ENCODE results near the gene RAPGEF5.
A peak's percentile ranks its signal among the peaks of the same experiment; 100 is the strongest.

The RAPGEF5 gene

GRCh38 chr7:22152690-22153089 lies 204.3 kb downstream of the RAPGEF5 start:
- DNase-seq (ENCODE audit: low spot score), result no peak

DNA sequence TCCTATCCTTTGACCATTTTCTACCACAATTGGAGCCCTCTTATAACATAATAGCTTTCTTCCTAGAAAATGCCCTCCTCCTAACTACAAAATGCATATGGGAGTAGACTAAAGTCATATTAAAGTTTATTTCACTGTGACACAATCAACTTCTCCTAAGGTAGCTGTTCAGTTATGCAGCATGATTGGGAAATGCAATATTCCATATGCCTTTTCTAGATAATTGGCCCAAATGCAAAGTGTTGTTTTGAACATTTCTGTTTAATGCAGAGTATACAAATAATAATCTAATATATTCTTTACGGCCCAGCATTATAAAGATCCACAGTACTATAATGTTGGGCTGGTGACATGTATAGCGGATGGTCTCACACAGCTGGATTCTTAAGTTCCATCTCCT lies 205.1 kb downstream of the RAPGEF5 start:
- no peak for DNase-seq (ENCODE audit: low spot score)

GRCh38 chr7:22150221-22150620 lies 206.7 kb downstream of the RAPGEF5 start:
- no peak for DNase-seq (ENCODE audit: low spot score)

GRCh38 chr7:22147868-22148267 lies 209.1 kb downstream of the RAPGEF5 start:
- DNase-seq (ENCODE audit: low spot score), result no peak

DNA sequence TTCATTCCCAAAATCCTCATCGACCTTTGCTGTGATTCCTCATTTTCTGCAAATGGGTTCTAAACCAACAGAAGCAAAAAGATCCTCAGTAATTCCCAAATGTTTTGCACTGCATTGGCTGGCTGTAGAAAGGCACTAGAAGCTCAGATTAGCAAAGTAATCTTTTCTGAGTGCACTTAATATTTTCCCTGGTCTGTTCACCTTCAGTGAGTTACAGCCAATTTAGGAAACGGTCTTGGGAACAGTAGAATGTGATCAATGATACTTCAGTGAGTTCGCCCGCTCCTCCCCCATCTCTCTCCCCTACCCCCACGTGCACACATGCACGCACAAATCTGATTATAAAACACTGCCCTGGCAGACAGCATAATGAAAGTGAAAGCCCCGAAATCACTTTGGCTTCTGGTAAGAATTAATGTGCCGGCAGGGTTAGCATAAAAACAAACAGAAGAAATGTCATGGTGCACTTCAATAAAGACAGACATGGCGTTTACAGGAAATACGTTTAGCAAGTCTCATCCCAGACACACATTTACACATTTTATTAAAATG lies 209.9 kb downstream of the RAPGEF5 start:
- DNase-seq (ENCODE audit: low spot score), result no peak

- DNase-seq (ENCODE audit: low spot score), result no peak
These were observed 212.0 kb downstream of the RAPGEF5 start for GRCh38 chr7:22144950-22145349.

DNA sequence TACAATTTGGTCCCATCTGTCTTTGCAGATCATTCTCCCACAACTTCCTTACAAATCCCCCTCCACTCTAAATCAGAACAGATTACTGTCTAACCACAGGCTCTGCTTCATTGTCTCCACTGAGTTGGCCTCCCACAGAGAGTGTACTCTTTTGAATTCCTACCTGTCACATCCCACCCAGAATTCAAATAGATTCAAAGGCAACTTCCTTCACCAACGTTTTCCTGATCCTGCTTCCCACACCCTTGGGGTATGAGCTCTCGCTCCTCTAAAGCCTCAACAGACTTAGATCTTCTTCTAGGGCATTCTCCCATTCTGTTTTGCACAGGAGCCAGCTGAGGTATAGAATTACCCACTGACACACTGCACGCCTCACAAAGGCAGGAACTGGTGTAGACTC lies 213.5 kb downstream of the RAPGEF5 start:
- DNase-seq (ENCODE audit: low spot score), result no peak

GRCh38 chr7:22142572-22142971 lies 214.4 kb downstream of the RAPGEF5 start:
- peak; percentile 64 for DNase-seq (ENCODE audit: low spot score)

DNA sequence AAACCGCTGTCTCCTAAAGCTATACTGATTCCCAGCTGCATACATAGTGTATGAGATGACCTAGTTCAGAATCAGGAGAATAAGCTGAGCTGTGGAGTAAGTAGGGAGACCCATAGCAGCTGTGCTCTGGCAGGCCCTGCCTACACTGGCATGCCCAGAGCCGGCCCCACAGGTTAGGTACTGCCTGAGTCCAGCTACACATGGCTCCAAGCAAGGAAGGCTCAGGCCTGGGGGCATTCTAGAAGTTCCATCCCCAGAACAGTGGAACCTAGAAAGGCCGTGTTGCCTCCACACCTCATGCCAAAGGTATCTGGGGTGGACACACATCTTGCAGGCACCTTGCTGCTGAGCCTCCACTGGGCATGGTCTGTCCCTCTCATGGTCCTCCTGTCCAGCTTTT lies 215.6 kb downstream of the RAPGEF5 start:
- no peak for DNase-seq (ENCODE audit: low spot score)

- DNase-seq (ENCODE audit: low spot score), result no peak
These were observed 216.4 kb downstream of the RAPGEF5 start for GRCh38 chr7:22140578-22140977.

GRCh38 chr7:22138886-22139285 lies 218.1 kb downstream of the RAPGEF5 start:
- DNase-seq (ENCODE audit: low spot score), result no peak

- DNase-seq (ENCODE audit: low spot score), result no peak
These were observed 218.8 kb downstream of the RAPGEF5 start for GRCh38 chr7:22138106-22138505.

DNA sequence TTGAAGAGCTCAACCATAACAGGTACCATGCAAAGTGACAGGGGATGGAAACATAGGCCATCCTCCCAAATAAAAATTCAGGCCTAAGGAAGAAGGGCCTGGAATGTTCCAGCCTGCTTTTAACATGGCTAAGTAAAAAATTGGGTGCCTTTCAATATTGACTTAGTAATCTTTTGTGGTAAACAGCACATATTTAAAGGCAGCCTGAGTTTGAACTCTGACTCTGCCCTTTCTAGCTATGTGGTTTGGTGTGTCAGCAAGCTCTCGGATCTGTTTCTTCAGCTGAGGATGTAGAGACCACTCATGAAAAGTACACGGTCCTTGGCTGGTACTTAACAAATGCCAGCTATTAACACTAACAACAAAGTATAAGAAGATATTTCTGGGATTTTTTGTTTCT lies 219.5 kb downstream of the RAPGEF5 start:
- no peak for DNase-seq (ENCODE audit: low spot score)

- no peak for DNase-seq (ENCODE audit: low spot score)
These were observed 219.9 kb downstream of the RAPGEF5 start for GRCh38 chr7:22137026-22137425.

GRCh38 chr7:22129819-22130580 lies 227.0 kb downstream of the RAPGEF5 start:
- no peak for DNase-seq (ENCODE audit: low spot score)

DNA sequence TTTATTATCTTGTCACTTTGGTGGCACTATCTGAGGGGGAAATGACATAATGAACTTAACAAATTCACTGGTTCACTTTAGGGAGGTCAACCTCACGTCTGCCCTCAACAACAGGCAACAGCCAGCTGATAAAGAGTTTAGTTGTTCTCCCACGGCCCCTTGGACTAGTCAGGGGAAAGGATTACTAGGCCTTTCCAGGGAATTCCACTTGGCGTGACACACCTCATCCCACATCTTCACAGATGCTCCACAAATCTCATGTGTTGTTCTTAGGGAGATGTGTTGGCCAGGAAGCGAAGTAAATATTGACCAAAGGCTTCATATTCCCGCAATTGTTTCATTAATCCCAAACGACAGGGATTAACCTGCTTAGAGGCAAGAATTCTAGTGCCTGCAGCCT lies 227.8 kb downstream of the RAPGEF5 start:
- DNase-seq (ENCODE audit: low spot score), result no peak

DNA sequence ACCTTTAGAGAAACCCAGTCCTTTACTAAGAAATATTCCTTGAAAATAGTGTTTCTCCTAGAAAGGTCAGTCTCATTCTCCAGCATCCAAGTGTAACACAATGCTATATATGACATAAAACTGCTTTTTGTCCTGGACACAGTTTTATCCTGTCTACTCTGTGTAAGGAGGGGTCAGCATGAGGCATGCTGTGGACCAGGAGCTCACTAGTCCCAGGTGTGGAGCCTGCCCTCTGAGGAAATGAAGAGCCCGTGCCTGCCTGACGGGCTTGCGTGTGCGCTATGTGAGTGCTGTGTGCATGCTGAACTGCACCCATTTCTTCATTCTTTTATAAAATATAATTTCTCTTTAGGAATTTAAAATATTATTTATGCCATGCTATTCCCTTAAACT lies 228.4 kb downstream of the RAPGEF5 start:
- DNase-seq (ENCODE audit: low spot score), result no peak

DNA sequence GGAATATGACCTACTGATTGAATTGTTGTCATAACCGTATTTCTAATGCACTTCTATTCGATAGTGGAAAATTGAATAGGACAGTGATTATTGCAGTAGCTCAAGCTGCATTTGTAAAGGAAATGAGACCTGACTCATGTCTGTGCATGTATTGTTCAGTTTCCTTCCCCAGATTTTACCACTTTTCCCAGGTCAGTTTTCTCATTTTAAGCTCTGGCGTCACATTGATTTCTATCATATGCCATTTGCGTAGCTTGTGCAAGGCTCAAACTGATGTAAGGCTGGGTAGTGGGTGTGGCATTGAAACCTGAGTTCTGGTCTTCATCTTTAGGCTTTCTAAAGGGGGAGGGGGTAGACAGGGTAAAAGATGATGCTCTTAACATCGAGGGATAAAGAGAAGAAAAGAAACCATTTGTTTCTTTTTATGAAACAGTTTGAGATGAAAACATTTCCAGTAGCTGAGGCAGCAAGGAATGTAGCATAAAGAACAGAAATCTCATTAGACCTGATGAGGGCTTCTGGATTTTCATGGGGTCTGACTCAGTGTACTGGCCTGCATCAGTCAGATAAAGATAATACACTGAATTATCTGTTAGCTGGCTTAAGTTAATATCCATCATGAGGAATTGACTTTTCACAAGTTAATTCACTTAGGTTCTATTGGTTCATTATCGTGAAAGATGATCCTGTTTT lies 229.0 kb downstream of the RAPGEF5 start:
- no peak for DNase-seq (ENCODE audit: low spot score)

- no peak for DNase-seq (ENCODE audit: low spot score)
These were observed 231.5 kb downstream of the RAPGEF5 start for GRCh38 chr7:22125436-22125835.

- no peak for DNase-seq (ENCODE audit: low spot score)
These were observed 232.0 kb downstream of the RAPGEF5 start for GRCh38 chr7:22124941-22125340.

GRCh38 chr7:22123139-22123538 lies 233.8 kb downstream of the RAPGEF5 start:
- no peak for DNase-seq (ENCODE audit: low spot score)

- DNase-seq (ENCODE audit: low spot score), result no peak
These were observed 235.1 kb downstream of the RAPGEF5 start for GRCh38 chr7:22121702-22122474.
